ENCODE data around the gene PERP. TPM values are rescaled to one million over a fixed set of nuclear protein-coding genes. Genes with fewer than 3 reads are reported as not detected.

Gene PERP
- total RNA-seq, 1 donor from 2014 or later, result 61.9 TPM

DNA sequence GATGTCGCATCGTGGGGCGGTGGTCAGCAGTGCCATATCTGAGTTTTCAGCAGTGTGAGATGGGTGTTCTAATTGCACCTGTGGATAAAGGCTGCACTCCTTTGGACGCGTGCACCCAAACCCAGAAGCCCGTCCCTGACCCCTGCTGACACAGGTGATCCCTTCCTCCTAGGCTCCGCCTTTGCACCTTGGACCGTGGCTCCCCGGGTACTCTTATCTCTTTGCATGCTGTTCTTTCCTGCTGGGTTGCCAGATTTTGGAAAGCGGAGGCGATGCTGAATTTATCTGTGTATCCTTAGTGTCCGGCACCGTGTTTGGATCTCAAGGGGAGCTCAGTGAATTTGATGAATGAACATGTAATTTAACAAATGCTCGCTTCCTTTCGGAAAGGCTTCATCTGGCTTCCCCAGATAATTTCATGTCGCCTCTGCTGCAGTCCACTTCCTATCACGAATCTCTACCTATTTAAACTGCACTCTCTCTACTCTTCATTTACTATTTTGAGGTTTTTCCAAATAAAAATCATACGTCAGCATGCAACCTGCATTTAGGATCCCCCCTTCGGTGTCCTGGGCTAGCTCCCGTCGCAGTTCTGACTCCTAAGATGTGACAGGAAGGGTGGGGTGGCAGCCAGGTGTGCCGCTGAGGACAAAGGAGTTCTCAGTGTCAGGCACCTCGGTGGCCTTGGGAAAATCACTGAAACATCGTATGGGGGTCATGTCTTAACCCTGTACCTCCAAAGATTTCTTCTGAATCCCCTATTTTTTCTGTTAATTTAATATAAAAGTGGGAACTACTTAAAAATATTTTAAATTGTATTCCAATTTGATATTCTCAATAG is 753 bp upstream of the PERP start:
- DNase-seq, result no peak
- ATAC-seq, result peak; percentile 51
- intact Hi-C loops (cut with micrococcal nuclease), result loop anchor here (2.0 kb wide), 1 partner anchor 107 kb away; no protein-coding TSS in a partner anchor

DNA sequence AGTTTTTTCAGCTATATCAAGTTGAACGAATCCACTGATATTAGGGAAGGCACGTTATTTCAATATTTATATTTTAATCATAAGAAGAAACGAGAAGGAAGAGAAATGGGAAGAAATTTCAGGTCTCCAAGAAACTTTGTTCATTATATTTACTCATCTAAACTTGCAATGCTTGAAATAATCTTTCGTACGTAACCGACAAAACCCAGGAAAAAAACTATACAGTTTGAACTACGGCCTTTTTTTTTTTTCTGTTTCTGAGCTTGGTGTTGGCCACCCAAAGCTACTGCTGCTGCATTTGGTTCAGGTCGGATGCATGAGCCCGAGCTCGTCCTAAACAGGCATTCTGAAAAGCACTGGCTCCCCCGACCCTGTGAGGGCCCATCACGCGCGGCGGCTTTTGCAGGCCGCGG is 548 bp downstream of the PERP start:
- ATAC-seq (no peak), DNase-seq (no peak)
- intact Hi-C loops (cut with micrococcal nuclease), result no loop called here

DNA sequence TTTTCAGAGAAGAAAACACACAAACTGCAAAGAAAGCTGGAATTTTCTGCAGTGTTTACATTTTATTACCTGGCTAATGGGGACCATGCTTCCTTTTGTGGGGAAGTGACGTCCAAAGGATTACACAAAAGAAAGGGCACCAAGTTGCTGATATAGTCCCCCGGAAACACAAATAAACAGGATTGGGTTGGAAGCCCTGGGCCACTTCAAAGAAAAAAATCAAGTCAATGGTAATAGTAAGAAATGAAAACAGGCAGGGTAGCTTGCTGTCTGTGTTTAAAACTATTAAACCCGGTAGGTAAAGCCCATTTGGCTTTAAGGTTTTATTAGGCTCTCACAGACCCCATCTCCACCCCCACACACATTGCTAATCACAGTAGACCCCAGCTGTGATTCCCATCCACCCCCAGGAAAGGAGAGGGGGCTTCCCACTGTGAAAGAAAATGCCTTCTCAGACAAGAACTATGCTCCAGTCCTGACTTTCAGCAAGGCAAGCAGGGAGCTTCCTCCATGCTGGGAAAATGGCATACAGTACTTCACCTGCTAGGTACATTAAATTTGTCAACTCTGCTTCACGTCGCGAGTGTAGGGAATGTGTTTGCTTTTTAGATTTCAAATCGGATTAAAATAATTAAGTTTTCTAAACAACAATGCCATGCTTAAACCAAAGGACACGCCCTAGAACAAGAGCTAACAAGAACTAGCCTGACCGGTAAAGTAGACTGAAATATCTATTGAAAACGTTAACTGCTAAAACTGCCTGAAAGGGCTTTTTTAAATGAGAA is 1.1 kb downstream of the PERP start:
- DNase-seq (no peak), ATAC-seq (no peak)
- intact Hi-C loops (cut with micrococcal nuclease), result no loop called here

DNA sequence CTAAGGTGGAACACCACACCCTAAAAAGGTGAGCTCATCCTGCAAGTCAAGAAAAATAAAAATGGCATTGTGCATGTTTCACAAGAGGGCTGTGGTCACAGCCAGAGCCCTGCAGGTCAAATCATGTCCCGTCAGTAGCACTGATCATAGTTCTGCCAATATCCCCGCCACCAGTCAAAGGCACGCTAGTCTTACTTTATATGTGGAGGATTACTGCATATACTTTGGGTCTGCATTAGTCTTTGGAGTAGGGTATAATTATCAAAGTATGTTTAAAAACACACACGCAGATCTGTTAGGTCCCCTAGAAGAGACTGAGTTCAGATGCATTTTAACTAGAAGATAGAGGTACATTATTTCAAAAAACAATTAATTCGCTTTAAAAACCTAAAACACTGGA is 1.8 kb downstream of the PERP start:
- ATAC-seq, result peak; percentile 10
- intact Hi-C loops (cut with micrococcal nuclease), result no loop called here
- no peak for DNase-seq

DNA sequence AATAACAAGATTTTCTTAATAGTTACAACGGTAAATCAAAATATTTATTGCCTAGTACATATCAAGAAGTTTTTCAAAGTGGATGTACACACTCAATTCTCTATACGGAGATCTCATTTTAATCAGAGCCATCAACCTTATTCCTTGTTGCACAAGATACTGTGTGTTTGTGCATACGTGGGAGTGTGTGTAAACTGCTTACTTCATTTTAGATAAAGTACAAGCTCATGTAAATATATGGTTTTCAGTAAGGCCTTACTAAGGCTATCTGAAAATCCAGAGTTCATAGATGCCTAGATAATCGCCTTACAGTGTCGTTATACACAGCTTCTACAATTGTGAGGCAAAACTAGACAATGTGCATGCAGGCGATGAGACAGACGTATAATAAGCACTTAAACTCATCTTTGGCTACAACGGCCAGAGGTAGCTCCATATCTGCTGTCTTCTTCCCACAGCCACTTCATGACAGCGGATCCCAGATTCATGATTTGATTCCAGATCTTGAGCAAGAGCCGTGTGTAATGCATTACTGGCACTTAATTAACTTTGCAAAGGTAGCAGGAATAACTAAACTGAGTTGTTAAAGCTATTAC is 2.5 kb downstream of the PERP start:
- DNase-seq (no peak), ATAC-seq (no peak)
- intact Hi-C loops (cut with micrococcal nuclease), result no loop called here

DNA sequence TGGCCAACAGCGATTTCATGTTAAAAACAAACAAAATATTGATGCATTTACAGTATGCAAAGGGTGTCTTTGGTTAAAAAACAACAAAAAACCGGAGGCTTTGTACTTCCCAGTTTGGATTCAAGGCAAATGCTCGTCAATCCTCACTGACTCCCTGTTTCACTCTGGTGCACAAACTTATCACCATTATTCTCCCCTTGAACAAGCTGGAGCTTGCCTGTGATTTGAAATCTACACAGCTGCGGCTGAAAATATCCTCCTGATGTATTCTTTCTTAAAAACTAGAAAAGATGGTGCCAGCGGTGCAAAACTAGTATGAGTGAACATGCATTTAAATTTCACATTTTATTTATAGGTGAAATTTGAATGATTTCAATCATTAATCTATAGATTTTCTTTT is 3.3 kb downstream of the PERP start:
- no peak for DNase-seq
- ATAC-seq, result no peak
- intact Hi-C loops (cut with micrococcal nuclease), result no loop called here

DNA sequence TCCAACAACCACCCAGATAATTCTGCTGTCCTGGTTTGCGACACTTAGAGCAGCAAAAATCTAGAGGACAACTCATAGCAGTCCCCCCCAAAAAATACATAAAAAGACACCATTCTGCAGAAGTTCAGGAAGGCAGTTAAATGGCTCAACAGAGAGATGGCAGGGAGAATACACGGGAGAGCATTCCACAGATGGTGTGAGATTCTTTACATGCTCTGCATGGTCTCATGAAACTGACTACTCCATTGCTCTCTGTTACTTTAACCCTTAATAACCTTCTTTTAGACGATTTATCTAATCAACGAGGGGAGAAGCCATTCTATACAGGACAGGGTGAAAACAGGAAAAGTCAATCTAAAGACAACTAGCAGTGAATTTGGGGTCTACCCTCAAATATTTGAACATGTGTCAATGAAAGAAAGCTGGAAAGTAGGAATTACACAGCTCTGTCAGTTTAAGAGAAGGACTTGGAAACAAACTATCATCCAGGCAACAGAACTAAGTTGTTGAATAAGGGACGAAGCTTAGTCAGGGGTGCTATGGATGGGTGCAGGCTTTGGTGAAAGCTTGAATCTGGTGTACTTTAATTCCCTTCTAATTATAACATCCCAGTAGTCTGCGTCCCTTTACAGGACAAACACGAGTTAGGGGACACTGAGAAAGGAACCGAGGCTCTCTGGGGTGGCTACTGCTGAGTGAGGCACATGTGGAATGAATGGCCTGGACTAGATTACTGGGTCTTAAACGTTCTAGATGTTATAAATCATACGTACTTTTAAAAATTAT is 5.1 kb downstream of the PERP start:
- DNase-seq, result no peak
- peak; percentile 70 for ATAC-seq
- intact Hi-C loops (cut with micrococcal nuclease), result no loop called here

DNA sequence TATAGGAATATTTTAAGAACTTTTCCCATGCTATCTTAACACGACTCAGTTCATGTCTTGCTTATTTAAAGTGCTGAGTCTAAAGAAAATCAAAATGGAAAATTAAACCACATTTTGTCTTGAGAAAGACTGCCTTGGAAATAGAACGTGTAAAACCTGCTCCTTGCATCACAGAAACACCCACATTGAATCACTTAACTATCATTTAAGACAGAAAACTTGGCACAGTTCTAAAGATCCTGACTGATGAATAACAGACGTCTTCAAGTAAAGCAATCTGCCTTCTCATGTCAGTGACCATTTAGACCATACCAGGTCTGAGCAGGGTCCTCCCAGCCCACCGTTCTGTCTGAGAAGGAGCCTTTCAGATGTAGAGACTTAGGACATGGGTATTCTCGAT is 7.4 kb downstream of the PERP start:
- DNase-seq (no peak), ATAC-seq (no peak)
- intact Hi-C loops (cut with micrococcal nuclease), result no loop called here

DNA sequence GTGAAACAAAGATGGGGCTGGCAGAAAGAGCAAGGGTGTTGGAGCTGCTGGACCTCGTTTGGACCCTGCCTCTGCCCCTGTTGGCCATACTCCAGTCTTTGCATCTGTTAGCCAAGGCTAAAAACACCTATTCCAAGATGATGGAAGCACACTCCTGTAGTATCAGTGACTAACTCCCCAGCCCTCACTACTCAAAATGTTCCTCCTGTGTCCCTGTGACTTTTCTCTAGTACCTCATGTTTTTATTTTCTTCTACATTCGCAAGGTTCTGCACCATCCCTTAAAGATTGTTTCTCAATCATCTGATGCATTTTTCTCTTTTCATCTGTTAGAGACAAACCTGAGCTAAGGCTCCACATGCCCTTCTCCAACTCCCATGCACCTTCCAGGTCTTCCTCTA is 8.9 kb downstream of the PERP start:
- DNase-seq (no peak), ATAC-seq (no peak)
- intact Hi-C loops (cut with micrococcal nuclease), result no loop called here

DNA sequence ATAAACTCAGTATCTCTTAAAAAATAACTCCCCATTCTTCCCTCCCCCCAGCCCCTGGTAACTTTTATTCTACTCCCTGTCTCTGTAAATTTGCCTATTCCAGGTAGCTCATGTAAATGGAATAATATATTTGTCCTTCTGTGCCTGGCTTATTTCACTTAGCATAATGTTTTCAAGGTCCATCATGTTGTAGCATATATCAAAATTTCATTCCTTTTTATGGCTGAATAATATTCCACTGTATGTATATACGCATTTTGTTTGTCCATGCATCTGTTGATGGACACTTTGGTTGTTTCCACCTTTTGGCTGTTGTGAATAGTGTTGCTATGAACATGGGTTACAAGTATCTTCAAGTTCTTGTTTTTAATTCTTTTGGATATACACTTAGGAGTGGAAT is 13.0 kb downstream of the PERP start:
- DNase-seq (no peak), ATAC-seq (no peak)
- intact Hi-C loops (cut with micrococcal nuclease), result no loop called here

DNA sequence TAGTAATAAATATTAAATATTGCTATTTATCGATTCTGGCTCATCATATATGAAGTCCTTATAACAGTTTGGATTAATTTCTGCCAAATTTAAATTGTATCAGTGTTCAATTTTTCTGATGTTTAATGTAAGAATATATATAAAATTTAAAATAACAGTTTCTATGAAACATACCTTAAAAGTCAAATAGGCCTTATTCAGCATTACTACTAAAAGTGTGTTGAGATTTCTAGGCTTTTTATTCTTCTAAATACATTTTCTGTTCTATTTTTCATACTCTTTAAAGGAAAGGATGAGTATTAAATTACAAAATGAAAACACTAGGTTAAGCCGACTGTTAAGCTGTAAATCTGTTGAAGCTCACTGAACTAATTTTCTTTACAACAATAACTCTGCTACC is 13.6 kb downstream of the PERP start:
- intact Hi-C loops (cut with micrococcal nuclease), result no loop called here
- no peak for ATAC-seq

DNA sequence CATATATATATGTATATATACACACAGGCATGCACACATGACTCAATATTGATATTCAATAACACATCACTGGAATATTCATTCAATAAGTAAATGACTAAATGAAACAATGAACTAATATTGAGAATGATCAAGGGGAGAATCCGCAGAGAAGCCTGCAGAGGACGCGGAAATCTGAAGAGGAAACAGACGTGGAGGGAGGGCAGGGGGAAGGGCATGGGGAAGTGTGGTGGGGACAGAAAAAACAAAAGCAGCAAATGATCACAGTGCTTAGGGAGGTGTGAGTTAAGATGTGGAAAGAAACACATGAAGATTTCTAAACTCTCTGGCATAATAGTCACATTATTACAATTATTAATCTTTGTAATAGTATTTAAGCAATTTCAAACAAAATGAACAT is 14.5 kb downstream of the PERP start:
- ATAC-seq (no peak), DNase-seq (no peak)
- intact Hi-C loops (cut with micrococcal nuclease), result no loop called here

More for the DNA sequence above, 13.6 kb downstream of the PERP start:
- DNase-seq, result no peak

DNA sequence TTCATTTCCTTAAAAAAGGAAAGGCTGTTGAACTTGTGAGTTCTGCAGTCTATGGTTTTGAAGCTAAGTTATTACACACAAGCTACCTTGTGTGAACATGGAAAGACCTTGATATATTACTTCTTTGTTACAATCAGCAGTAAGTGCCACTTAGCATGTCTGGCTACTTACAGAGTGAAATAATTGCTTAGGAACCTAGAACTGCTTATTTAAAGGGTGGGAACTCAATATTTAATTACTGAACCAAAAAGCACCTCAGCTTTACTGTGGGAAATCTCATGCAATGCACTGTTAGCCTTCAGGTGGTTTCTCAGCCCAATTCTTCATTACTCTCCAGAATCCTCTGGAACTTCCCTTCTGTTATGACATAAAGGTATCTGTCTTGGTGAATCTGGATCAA is 17.9 kb downstream of the PERP start:
- no peak for DNase-seq
- intact Hi-C loops (cut with micrococcal nuclease), result no loop called here
- no peak for ATAC-seq

DNA sequence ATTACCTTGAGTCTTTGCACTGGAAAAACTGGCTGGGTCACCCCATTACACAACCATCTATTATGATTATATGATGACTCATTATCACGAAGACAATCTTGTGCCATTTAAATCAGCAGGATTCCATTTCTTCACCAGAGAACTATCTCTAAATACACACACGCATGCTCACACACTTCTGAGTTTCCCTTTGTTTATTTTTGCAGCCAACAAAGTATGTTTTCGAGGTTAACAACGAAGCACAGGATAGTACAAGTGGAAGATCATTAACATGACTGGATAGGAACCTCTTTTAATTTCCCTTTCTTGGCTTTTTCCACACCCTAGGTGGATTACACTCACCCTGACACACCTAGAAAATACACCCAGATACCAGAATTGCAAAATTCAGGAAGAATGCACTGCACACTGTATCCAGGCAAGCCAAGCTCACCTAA is 18.9 kb downstream of the PERP start:
- intact Hi-C loops (cut with micrococcal nuclease), result no loop called here
- no peak for ATAC-seq

DNA sequence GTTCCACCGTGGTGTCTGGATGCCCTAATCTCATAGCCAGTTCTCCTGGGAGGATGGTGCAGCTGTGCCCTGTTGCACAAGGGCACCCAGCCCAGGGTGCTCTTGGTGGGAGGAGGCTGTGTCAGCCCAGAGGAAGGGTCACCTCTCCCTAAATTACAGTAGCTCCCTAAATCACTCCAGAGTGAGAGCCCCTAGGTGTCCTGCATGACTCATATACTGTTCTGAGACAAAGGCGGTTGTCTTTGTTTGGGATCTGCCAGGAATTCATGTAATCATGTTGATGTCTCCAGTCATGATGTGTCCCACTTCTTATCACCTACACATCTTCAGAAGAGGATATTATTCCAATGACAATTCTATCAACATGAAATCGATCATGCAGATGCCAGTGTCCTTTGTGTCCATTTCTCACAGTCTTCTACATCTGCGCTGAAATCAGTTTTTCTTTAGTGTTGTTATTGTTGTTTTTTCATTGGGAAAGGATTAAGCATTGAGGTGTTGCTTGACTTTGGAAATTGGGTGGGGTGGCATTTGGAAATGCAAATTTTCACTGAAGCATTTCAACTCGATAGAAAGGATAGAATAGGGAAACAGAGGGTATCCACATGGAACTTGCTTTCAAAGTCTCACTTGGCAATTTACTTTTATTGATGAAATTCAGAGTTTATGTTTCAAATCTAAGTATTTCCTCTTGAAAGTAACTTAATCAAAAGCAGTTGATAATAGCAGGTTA is 19.5 kb downstream of the PERP start:
- no peak for ATAC-seq
- DNase-seq, result no peak
- intact Hi-C loops (cut with micrococcal nuclease), result no loop called here

More for the DNA sequence above, 18.9 kb downstream of the PERP start:
- no peak for DNase-seq

DNA sequence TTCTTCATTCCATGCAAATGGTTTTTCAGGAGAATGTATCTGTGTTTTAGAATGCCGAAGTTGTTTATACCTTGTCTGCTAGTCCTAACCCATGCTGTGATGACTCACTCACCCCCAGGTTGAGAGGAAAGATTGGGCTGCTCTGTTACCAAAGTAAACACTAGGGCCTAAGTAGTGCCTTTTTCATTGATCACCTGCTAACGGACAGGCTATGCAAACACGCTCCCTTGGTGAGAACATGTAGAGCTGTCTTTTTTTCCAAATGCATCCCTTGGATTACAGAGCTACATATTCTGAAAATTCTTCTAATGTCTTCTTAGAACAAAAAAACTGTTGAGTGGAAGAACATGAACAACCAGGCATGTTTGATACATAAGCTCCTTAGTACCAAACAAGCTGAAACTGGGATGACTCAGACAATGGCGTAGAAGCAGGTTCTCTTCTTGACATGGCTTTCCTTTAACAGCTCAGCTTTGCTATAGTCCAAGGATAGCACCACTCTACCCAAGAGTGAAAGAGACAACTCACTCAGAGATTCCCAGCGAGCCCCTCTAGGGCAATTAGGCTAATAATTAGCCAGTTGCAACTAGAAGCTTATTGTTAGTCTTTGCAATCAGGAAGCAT is 20.5 kb downstream of the PERP start:
- ATAC-seq (no peak), DNase-seq (no peak)
- intact Hi-C loops (cut with micrococcal nuclease), result no loop called here

DNA sequence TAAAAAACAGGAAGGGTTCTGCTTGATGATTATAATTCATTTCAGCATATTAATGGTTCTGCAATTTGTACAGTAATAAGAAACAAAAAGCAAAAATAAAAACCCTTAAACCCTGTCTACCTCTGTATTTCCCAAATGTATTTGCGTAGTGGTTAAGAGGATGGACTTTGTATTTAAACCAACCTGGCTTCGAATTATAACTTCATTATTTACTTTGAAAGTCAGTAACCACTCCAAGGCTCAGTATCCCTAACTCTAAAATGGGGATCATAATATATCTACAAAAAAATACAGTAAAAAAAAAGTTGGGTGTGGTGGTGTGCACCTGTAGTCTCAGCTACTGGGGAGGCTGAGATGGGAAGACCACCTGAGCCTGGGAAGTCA is 21.4 kb downstream of the PERP start:
- ATAC-seq, result no peak
- intact Hi-C loops (cut with micrococcal nuclease), result no loop called here
- no peak for DNase-seq
